Measurements from ENCODE around the gene JTB. TPM values are rescaled to one million over a fixed set of nuclear protein-coding genes. Genes with fewer than 3 reads are reported as not detected.

Gene JTB
- total and polyA plus RNA-seq, 2 donors (not counting 1 experiment from before 2014, with no cell fraction given), result 106 to 159 TPM

GRCh38 chr1:153929981-153930948 is 47.2 kb downstream of the JTB start:
- intact Hi-C loops (cut with micrococcal nuclease), result no loop called here
- Histone ChIP-seq H3K4me2 (replicated peaks; ENCODE audit: low read depth, low read length, poor library complexity, severe bottlenecking) (no peak overlapping the region), H3K9ac (ENCODE audit: low read length) (no peak overlapping the region), H2AFZ (ENCODE audit: insufficient read depth, low read depth, low read length, poor library complexity, severe bottlenecking) (no peak overlapping the region), H3K36me3 (replicated peaks in 1 of 2; ENCODE audit: control extremely low read depth in 1 of 2, control insufficient read depth in 1 of 2, extremely low read depth in 1 of 2, insufficient read depth in 2 of 2, low read length in 1 of 2) (peaks cover 0 to 55% of the 10 kb centered on the region in 2 experiments), H3K4me1 (ENCODE audit: control insufficient read depth in 2 of 2, insufficient read depth in 2 of 2, low read length in 2 of 2) (peaks cover 6 to 10% of the 10 kb centered on the region in 2 donors), H3K27me3 (replicated peaks in 1 of 4; ENCODE audit: control extremely low read depth in 1 of 4, control insufficient read depth in 3 of 4, insufficient read depth in 4 of 4, low read length in 3 of 4) (no peaks in the 10 kb centered on the region), H4K20me1 (ENCODE audit: control insufficient read depth, insufficient read depth, low read length, poor library complexity, severe bottlenecking) (peaks cover 24% of the 10 kb centered on the region), H3K9me3 (ENCODE audit: control extremely low read depth in 1 of 3, control insufficient read depth in 2 of 3, insufficient read depth in 1 of 3, low read length in 2 of 3) (no peaks in the 10 kb centered on the region), H3K4me3 (ENCODE audit: control extremely low read depth in 1 of 5, extremely low read depth in 1 of 5, insufficient read depth in 1 of 5, low read depth in 2 of 5, low read length in 4 of 5) (no peak overlapping the region), H3K27ac (ENCODE audit: low read length in 2 of 2) (no peak overlapping the region), H3K79me2 (ENCODE audit: control insufficient read depth, insufficient read depth, low read length) (peaks cover 5% of the 10 kb centered on the region)
- ChIA-PET POLR2A (no interaction called here), CTCF (interaction anchor here (1.1 to 1.3 kb wide), 2 partner anchors 14 to 133 kb away, joined by 3 to 5 read pairs; no protein-coding TSS in a partner anchor)
- H3K9me3 Mint-ChIP-seq (ENCODE audit: insufficient read depth), result no peaks in the 10 kb centered on the region
- H3K27me3 Mint-ChIP-seq, result no peaks in the 10 kb centered on the region
- no peak for TF ChIP-seq CTCF (IDR thresholded peaks at IDR 0.05)
- TF ChIP-seq EZH2 (IDR thresholded peaks at IDR 0.05; ENCODE audit: borderline replicate concordance, insufficient read depth, low read depth, low read length, poor library complexity, severe bottlenecking), result no peak
- no peak for DNase-seq
- no peak overlapping the region for H3K4me3 Mint-ChIP-seq
- 97% methylated on average over 7 of the region's 14 CpGs for WGBS (ENCODE audit: insufficient coverage)
- no peak for ATAC-seq (ENCODE audit: low read depth)
- H3K27ac Mint-ChIP-seq, result no peak overlapping the region
- H3K4me1 Mint-ChIP-seq, result peaks cover 2% of the 10 kb centered on the region

- Histone ChIP-seq H3K27ac (ENCODE audit: low read length in 2 of 2) (no peak overlapping the region), H3K36me3 (replicated peaks in 1 of 2; ENCODE audit: control extremely low read depth in 1 of 2, control insufficient read depth in 1 of 2, extremely low read depth in 1 of 2, insufficient read depth in 2 of 2, low read length in 1 of 2) (peaks cover 0 to 47% of the 10 kb centered on the region in 2 experiments), H3K9me3 (ENCODE audit: control extremely low read depth in 1 of 3, control insufficient read depth in 2 of 3, insufficient read depth in 1 of 3, low read length in 2 of 3) (no peaks in the 10 kb centered on the region), H3K27me3 (replicated peaks in 1 of 4; ENCODE audit: control extremely low read depth in 1 of 4, control insufficient read depth in 3 of 4, insufficient read depth in 4 of 4, low read length in 3 of 4) (no peaks in the 10 kb centered on the region), H3K9ac (ENCODE audit: low read length) (no peak overlapping the region), H4K20me1 (ENCODE audit: control insufficient read depth, insufficient read depth, low read length, poor library complexity, severe bottlenecking) (peaks cover 16% of the 10 kb centered on the region), H2AFZ (ENCODE audit: insufficient read depth, low read depth, low read length, poor library complexity, severe bottlenecking) (no peak overlapping the region), H3K4me3 (ENCODE audit: control extremely low read depth in 1 of 5, extremely low read depth in 1 of 5, insufficient read depth in 1 of 5, low read depth in 2 of 5, low read length in 4 of 5) (no peak overlapping the region), H3K4me1 (ENCODE audit: control insufficient read depth in 2 of 2, insufficient read depth in 2 of 2, low read length in 2 of 2) (peaks cover 6 to 10% of the 10 kb centered on the region in 2 donors), H3K79me2 (ENCODE audit: control insufficient read depth, insufficient read depth, low read length) (peaks cover 4% of the 10 kb centered on the region), H3K4me2 (replicated peaks; ENCODE audit: low read depth, low read length, poor library complexity, severe bottlenecking) (no peak overlapping the region)
- Mint-ChIP-seq H3K9me3 (ENCODE audit: insufficient read depth) (no peaks in the 10 kb centered on the region), H3K27me3 (no peaks in the 10 kb centered on the region), H3K4me3 (no peak overlapping the region), H3K4me1 (peaks cover 2% of the 10 kb centered on the region), H3K27ac (no peak overlapping the region)
- 100% methylated on average over 3 of the region's 5 CpGs for WGBS (ENCODE audit: insufficient coverage)
- intact Hi-C loops (cut with micrococcal nuclease), result no loop called here
- POLR2A ChIA-PET, result interaction anchor here (0.6 kb wide), 1 partner anchor 16 kb away, joined by 7 read pairs; no protein-coding TSS in a partner anchor
- ATAC-seq (ENCODE audit: low read depth) (no peak), DNase-seq (no peak)
- no peak for TF ChIP-seq EZH2 (IDR thresholded peaks at IDR 0.05; ENCODE audit: borderline replicate concordance, insufficient read depth, low read depth, low read length, poor library complexity, severe bottlenecking)
- TF ChIP-seq CTCF (IDR thresholded peaks at IDR 0.05), result no peak
- CTCF ChIA-PET, result interaction anchor here (1.1 to 1.3 kb wide), 2 partner anchors 15 to 133 kb away, joined by 3 to 5 read pairs; no protein-coding TSS in a partner anchor
Measured at GRCh38 chr1:153929426-153929825, 48.0 kb downstream of the JTB start.
